Measurements from ENCODE around the gene LARP4B. TPM values are rescaled to one million over a fixed set of nuclear protein-coding genes. Genes with fewer than 3 reads are reported as not detected.

Gene LARP4B
- total RNA-seq, 1 experiment from 2014 or later, result 181 TPM

DNA sequence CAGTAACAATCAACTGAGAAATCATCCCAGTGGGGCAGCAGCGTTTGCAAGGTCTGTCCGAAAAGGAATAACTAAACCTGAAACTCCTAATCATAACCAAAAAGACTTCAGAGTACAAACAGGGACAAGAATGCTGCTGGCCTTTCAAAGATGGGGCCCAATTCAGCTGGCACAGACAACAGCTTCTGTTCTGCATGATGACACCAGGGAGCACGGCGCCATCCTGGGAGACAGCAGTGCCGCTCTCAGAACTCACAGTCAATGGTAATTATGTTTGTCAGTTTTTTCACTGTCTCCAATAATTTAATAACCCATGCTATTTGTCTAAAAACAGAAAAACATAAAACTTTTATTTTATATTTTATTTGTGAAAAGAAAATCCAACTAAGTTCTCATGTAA, 90.0 kb downstream of the LARP4B start:
- TF ChIP-seq, protein P1, sequence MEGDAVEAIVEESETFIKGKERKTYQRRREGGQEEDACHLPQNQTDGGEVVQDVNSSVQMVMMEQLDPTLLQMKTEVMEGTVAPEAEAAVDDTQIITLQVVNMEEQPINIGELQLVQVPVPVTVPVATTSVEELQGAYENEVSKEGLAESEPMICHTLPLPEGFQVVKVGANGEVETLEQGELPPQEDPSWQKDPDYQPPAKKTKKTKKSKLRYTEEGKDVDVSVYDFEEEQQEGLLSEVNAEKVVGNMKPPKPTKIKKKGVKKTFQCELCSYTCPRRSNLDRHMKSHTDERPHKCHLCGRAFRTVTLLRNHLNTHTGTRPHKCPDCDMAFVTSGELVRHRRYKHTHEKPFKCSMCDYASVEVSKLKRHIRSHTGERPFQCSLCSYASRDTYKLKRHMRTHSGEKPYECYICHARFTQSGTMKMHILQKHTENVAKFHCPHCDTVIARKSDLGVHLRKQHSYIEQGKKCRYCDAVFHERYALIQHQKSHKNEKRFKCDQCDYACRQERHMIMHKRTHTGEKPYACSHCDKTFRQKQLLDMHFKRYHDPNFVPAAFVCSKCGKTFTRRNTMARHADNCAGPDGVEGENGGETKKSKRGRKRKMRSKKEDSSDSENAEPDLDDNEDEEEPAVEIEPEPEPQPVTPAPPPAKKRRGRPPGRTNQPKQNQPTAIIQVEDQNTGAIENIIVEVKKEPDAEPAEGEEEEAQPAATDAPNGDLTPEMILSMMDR (IDR thresholded peaks at IDR 0.05; ENCODE audit: unreplicated experiment), result no peak
- DNase-seq, result no peak
- no peak overlapping the region for H3K4me3 Mint-ChIP-seq (ENCODE audit: low read depth, unreplicated experiment)
- peaks cover 82% of the 10 kb centered on the region for H3K36me3 Mint-ChIP-seq (ENCODE audit: insufficient read depth, unreplicated experiment)
- BruUV-seq (replicated peaks), result no TSS peak
- H3K9me3 Mint-ChIP-seq (ENCODE audit: low read depth, unreplicated experiment), result no peaks in the 10 kb centered on the region
- H3K4me1 Mint-ChIP-seq (ENCODE audit: low read depth, unreplicated experiment), result peaks cover 12% of the 10 kb centered on the region
- CTCF ChIA-PET, result no interaction called here
- no peak overlapping the region for H3K27ac Mint-ChIP-seq (ENCODE audit: unreplicated experiment)
- intact Hi-C loops (cut with micrococcal nuclease; ENCODE audit: unreplicated experiment), result no loop called here
- H3K27me3 Mint-ChIP-seq (ENCODE audit: unreplicated experiment), result no peaks in the 10 kb centered on the region

DNA sequence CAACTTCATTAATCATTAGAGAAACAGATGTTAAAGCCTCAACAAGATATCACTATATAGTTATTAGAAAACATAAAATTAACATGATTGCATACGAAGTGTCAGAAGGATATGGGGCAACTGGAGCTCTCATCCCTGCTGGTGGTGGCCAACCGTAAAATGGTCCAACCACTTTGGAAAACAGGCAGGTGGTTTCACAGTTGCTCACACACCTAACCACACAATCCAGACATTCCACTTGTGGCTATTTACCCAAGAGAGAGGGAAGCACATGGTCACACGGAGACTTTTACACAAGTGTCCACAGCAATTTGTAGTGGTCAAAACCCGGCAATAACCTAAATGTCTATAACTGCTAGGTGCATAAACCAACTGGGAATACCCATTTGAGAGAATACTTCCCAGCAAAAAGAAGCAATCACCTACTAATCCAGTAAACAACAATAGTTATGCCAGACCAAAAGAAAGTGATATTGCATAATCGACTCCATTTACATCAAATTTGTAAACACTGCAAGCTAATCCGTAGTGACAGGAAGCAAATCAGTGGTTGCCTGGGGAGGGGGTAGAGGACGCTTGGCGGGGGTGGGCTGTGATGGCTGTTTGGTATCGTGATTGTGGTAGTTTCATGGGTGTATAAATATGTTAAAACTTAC, 91.8 kb downstream of the LARP4B start:
- H3K27me3 Mint-ChIP-seq (ENCODE audit: unreplicated experiment), result no peaks in the 10 kb centered on the region
- H3K9me3 Mint-ChIP-seq (ENCODE audit: low read depth, unreplicated experiment), result no peaks in the 10 kb centered on the region
- no TSS peak for BruUV-seq (replicated peaks)
- TF ChIP-seq, protein P1 (IDR thresholded peaks at IDR 0.05; ENCODE audit: unreplicated experiment), result no peak
- no peak overlapping the region for H3K27ac Mint-ChIP-seq (ENCODE audit: unreplicated experiment)
- no peak overlapping the region for H3K4me3 Mint-ChIP-seq (ENCODE audit: low read depth, unreplicated experiment)
- intact Hi-C loops (cut with micrococcal nuclease; ENCODE audit: unreplicated experiment), result loop anchor here (10.0 kb wide), 1 partner anchor 145 kb away; the partner anchor contains the start of gene GTPBP4
- peaks cover 88% of the 10 kb centered on the region for H3K36me3 Mint-ChIP-seq (ENCODE audit: insufficient read depth, unreplicated experiment)
- DNase-seq, result no peak
- H3K4me1 Mint-ChIP-seq (ENCODE audit: low read depth, unreplicated experiment), result no peaks in the 10 kb centered on the region
- CTCF ChIA-PET, result no interaction called here

DNA sequence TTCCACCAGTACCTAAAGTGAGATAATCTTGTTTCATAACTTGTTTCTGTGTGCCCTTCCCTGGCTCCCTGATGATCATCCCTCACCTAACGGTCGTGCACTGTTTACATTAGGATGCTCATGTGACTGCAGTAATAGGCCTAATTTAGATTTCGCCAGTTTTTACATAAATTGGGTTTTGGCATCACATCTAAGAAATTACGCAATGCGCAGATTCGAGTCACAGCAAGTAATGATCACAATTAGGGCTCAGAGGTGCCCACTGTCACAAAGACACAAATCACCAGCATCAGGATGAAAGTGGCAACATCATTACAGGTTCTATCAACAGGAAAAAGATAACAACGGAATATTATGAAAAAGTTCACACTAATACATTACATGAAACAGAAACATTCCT, 94.7 kb downstream of the LARP4B start:
- H3K36me3 Mint-ChIP-seq (ENCODE audit: insufficient read depth, unreplicated experiment), result peaks cover 91% of the 10 kb centered on the region
- H3K9me3 Mint-ChIP-seq (ENCODE audit: low read depth, unreplicated experiment), result no peaks in the 10 kb centered on the region
- no TSS peak for BruUV-seq (replicated peaks)
- CTCF ChIA-PET, result interaction anchor here (0.5 kb wide), 1 partner anchor 376 kb away, joined by 3 read pairs; no protein-coding TSS in a partner anchor
- H3K4me1 Mint-ChIP-seq (ENCODE audit: low read depth, unreplicated experiment), result no peaks in the 10 kb centered on the region
- intact Hi-C loops (cut with micrococcal nuclease; ENCODE audit: unreplicated experiment), result loop anchor here (10.0 kb wide), 1 partner anchor 148 kb away; the partner anchor contains the start of gene GTPBP4
- no peak overlapping the region for H3K4me3 Mint-ChIP-seq (ENCODE audit: low read depth, unreplicated experiment)
- TF ChIP-seq, protein P1 (IDR thresholded peaks at IDR 0.05; ENCODE audit: unreplicated experiment), result no peak
- H3K27me3 Mint-ChIP-seq (ENCODE audit: unreplicated experiment), result no peaks in the 10 kb centered on the region
- no peak overlapping the region for H3K27ac Mint-ChIP-seq (ENCODE audit: unreplicated experiment)
- DNase-seq, result no peak

DNA sequence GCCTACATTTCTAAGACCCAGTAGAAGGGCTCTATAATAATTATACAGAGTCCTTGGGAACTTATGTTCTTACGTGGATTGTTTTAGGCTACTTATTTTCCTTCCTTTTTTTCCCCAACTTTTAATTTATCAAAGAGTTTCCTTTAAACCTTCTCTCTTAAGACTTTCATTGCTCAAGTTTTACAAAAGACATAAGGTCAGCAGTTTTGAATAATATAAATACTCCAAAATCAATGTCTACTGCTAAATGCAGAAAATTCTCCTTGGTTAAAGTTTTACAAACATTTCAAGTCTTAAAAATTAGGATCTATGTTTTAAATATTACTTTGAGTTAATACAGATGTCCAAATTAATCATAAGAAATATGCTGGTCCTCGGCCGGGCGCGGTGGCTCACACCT, 97.0 kb downstream of the LARP4B start:
- no peaks in the 10 kb centered on the region for H3K4me1 Mint-ChIP-seq (ENCODE audit: low read depth, unreplicated experiment)
- no peak overlapping the region for H3K27ac Mint-ChIP-seq (ENCODE audit: unreplicated experiment)
- no TSS peak for BruUV-seq (replicated peaks)
- CTCF ChIA-PET, result no interaction called here
- no peak overlapping the region for H3K4me3 Mint-ChIP-seq (ENCODE audit: low read depth, unreplicated experiment)
- no peak for DNase-seq
- TF ChIP-seq, protein P1 (IDR thresholded peaks at IDR 0.05; ENCODE audit: unreplicated experiment), result no peak
- H3K9me3 Mint-ChIP-seq (ENCODE audit: low read depth, unreplicated experiment), result no peaks in the 10 kb centered on the region
- peaks cover 89% of the 10 kb centered on the region for H3K36me3 Mint-ChIP-seq (ENCODE audit: insufficient read depth, unreplicated experiment)
- intact Hi-C loops (cut with micrococcal nuclease; ENCODE audit: unreplicated experiment), result loop anchor here (10.0 kb wide), 1 partner anchor 150 kb away; the partner anchor contains the start of gene GTPBP4
- no peaks in the 10 kb centered on the region for H3K27me3 Mint-ChIP-seq (ENCODE audit: unreplicated experiment)

Measured in Calu3 (cell line).